HUDEP-2 (cell line): ENCODE measurements around the gene BAD.
"Not testable (repeated sequence)": the region's sequence is repeated elsewhere in the genome, so short reads cannot be mapped to it uniquely, and the experiment has no call there.

Source experiments
- DNase-seq, 76 experiments: peaks; one replicate each; lab custom pipeline; 2025; ENCODE audit not compliant: unreplicated experiment in 76 of 76; lab: John Stamatoyannopoulos, UW

The BAD gene

DNA sequence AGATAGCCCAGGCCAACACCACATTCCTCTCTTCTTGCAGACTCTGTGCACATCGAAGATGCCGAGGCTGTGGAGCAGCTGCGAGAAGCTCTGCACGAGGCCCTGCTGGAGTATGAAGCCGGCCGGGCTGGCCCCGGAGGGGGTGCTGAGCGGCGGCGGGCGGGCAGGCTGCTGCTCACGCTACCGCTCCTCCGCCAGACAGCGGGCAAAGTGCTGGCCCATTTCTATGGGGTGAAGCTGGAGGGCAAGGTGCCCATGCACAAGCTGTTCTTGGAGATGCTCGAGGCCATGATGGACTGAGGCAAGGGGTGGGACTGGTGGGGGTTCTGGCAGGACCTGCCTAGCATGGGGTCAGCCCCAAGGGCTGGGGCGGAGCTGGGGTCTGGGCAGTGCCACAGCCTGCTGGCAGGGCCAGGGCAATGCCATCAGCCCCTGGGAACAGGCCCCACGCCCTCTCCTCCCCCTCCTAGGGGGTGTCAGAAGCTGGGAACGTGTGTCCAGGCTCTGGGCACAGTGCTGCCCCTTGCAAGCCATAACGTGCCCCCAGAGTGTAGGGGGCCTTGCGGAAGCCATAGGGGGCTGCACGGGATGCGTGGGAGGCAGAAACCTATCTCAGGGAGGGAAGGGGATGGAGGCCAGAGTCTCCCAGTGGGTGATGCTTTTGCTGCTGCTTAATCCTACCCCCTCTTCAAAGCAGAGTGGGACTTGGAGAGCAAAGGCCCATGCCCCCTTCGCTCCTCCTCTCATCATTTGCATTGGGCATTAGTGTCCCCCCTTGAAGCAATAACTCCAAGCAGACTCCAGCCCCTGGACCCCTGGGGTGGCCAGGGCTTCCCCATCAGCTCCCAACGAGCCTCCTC lies 31.4 kb upstream of the BAD start:
- DNase-seq = not testable (repeated sequence)

DNA sequence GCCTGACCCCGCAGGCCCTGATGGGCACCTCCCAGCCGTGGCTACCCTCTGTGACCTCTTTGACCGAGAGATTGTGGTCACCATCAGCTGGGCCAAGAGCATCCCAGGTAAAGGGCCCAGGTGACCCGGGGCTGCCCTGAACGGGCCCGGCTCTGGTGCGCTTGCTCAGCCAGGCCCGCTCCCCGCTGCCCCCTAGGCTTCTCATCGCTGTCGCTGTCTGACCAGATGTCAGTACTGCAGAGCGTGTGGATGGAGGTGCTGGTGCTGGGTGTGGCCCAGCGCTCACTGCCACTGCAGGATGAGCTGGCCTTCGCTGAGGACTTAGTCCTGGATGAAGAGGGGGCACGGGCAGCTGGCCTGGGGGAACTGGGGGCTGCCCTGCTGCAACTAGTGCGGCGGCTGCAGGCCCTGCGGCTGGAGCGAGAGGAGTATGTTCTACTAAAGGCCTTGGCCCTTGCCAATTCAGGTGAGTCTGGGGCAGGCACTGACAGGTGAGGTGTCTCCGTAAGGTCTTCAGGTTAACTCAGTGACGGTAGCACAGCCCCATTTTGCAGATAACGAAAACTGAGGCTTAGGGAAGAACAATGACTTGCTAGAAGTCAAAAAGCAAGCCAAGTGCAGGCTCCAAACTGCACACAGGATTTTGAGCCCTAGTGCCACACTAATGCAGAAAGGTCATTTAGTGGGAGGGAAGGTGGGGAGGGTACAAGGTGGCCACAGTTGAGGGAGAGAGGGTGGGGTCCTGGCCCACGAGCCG lies 30.5 kb upstream of the BAD start:
- DNase-seq = no peak

DNA sequence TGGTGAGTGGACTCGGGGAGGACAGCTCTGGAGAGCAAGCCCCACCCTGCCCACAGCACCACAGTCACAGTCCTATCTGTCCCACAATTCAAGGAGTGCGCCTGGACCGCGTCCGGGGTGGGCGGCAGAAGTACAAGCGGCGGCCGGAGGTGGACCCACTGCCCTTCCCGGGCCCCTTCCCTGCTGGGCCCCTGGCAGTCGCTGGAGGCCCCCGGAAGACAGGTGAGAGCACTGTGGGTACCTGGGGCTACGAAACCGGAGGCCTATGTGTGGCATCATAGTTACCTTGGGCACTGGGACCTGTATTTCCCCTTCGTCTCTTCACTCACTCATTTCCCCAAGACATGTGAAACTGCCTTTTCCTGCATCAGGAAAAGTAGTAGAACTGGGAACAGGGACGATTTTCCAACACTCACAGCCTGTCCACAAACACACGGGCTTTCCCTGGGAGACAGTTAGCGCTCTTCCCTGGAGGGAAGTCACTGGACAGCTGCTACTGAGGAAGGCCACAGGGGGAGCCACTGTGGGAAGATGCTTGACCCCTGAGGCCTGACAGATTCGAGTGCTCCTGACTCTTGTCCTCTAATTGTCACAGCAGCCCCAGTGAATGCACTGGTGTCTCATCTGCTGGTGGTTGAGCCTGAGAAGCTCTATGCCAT lies 29.8 kb upstream of the BAD start:
- DNase-seq = no peak

DNA sequence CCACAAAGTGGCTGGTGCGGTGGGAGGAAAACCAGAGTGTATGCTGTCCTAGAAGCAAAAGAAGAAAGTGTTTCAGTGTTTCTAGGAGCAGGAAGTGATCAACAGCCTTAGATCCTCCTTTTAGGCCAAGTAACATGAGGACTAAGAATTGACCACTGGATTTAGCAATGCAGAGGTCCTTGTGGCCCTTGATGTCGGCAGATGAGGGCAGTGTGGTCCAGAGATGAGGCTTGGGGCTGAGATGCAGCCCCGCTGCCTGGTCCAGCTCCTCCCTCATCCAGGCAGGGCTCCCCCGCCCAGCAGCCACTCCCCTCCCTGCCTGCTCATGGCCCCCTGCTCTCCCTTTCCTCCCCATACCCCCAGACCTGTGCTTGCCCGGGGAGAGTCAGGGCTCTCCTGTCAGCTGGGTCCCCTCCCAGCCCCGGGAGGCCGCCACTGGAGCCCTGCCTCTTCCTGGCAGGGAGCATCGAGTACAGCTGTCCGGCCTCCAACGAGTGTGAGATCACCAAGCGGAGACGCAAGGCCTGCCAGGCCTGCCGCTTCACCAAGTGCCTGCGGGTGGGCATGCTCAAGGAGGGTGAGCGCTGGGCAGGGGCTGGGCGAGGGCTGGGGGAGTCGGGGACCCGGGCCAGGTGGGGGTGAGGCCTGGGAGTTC lies 29.2 kb upstream of the BAD start:
- DNase-seq = no peak

DNA sequence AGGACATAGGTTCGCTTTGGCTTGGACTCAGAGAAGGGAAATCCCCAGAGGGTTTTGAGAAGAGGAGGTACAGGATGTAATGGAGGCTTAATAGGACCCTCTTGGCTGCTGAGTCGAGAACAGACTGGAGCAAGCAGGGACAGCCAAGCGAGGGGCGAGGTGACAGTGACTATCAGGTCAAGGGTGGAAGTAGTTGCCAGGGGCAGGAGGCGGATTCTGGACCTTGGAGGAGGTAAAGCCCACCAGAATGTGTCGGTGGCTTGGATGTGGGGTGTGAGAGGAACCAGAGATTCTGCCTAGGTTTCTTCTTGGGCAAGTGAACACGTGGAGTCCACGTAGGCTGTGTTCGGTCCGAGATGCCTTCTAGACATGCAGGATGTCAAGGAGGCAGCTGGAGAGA lies 28.5 kb upstream of the BAD start:
- no peak for DNase-seq

DNA sequence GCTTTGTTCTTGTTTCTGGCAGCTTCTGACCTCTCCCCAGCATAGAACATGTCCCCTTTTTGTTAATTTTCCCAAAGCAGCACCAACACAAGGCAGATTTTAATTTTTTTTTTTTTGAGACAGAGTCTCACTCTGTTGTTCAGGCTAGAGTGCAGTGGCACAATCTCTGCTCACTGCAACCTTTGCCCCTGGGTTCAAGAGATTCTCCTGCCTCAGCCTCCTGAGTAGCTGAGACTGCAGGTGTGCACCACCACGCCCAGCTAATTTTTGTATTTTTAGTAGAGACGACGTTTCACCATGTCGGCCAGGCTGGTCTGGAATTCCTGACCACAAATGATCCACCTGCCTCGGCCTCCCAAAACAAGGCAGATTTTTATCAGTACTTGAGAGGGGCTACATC lies 23.3 kb upstream of the BAD start:
- not testable (repeated sequence) for DNase-seq

DNA sequence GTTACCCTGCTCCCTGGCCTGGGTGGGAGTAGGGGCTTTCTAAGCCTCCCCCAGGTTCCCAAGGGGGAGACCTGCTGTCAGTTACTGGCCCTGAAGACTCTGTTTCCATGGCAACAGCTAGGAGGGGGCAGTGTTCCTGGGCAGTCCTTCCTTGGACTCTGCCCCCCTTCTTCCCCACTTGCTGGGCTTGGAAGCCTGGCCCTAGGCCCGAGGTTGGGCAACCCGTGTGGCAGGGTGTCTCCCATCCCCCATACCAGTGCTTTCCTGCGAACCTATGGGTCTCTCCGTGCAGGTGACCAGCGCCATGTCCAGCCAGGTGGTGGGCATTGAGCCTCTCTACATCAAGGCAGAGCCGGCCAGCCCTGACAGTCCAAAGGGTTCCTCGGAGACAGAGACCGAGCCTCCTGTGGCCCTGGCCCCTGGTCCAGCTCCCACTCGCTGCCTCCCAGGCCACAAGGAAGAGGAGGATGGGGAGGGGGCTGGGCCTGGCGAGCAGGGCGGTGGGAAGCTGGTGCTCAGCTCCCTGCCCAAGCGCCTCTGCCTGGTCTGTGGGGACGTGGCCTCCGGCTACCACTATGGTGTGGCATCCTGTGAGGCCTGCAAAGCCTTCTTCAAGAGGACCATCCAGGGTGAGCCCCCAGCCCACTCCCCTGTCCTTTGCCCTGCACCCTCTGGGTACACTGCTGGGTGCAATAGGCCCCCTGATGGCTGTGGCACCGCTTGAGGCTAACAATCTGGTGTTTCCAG lies 22.6 kb upstream of the BAD start:
- DNase-seq = no peak

DNA sequence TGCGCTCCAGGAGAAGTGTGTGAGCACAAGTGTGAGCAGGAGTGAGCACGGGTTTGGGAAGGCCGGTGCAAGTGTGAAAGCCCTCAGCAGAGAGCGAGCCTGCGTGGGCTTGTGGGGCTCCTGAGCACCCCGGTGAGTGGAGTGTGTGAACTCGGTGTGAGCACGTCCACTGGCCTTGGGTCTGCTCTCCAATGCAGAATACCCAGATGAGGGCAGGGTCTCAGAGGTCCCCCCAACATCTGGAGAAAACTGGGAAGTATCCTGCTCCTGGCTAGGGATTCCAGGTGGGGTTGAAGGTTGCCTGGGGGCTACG lies 22.1 kb upstream of the BAD start:
- DNase-seq = peak in 1 of 76 experiments; percentile 9

DNA sequence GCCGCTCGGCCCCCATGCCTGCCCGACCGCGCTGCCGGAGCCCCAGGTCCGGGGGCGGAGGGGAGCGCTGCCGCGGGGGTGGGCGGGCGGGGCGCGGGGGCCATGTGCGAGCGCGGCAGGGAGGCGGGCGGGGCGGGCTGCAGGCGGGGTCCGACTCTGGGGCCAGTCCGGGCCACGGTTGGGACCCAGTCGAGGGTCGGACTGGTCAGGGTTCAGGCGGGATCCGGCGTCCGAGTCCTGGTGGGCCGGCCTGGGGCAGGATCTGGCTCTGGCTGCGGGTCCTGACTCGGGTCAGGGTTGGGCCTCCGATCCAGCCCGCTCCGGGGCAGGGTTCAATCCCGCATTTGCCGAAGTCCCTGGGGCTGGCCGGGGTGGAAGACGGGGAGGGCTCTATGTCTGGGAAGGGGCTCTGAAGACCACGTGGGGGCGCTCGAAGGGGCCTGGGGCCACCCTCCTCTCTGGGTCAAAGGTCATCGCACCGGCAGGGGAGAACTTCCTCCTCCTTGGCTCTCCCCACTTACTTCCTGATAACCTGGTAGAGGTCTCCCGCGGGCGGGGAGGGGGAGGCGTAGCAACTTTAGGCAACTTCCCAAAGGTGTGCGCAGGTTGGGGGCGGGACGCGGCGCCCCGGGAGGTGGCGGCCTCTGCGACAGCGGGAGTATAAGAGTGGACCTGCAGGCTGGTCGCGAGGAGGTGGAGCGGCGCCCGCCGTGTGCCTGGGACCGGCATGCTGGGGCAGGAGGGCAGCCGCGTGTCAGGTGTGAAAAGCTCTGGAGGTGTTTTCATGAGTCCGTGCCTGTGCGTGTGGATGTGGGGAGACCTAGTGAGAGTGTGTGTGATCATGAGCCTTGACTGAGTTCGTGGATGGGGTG lies 21.5 kb upstream of the BAD start:
- DNase-seq = peak in 66 of 76 experiments; percentile 19 to 81 (median 61)

DNA sequence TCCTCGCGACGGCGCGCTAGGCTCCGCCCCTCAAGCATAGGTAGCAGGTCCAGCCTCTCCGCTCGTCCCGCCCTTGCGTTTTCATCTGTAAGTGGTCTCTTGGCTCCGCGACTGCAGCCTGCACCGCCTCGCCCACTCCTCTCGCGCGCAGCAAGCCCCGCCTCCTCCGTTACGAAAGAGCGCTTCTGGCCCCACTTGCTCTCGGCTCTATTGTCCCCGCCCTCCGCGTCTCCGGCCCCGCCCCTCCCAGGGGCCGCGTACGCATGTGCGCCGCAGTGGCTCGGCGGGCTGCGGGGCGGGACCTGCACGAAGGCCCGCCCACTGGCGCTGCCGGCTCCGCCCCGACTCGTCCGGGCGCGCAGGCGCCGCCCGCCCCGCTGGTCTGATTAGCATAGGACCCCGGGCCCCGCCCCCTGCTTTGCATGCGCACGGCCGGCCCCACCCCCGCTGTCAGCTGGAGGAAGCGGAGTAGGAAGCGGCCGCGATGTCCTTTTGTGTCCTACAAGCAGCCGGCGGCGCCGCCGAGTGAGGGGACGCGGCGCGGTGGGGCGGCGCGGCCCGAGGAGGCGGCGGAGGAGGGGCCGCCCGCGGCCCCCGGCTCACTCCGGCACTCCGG lies 20.7 kb upstream of the BAD start, which contains the start of gene ESRRA:
TSS of gene ESRRA (plus strand) at position 450 of the 616 bp plus-strand sequence. CDS start 1,656 bp downstream, outside the sequence.
- DNase-seq = peak in 74 of 76 experiments; percentile 76 to 100 (median 100)

DNA sequence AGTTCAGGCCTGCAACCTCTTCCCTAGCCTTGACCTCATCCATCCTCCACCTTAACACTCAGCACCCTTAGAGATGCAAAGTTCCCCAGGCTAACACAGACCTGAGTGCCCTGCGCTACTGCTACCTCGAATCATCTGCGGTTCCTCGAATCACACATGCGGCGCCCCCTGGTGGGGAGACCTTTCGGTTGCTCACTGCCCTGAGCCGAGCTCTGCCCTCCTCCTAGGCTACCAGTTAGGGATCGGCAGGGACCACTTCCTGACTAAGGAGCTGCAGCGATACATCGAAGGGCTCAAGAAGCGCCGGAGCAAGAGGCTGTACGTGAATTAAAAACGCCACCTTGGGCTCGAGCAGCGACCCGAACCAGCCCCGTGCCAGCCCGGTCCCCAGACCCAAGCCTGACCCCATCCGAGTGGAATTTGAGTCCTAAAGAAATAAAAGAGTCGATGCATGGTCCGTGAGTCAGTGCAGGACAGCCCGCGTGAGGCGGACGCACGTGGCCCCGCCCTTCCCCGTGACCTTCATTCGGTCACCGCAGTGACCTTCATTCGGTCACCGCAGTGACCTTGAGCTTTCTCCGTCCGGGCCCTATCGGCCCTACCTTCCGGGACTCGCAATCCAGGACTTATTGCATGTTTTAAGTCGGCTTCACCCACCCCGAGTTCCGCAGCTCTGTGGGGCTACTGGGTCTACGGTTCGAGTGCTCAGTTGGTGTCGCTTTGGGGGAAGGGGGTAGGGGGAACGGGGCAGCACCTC lies 20.0 kb upstream of the BAD start:
- DNase-seq = peak in 73 of 76 experiments; percentile 31 to 94 (median 88)

DNA sequence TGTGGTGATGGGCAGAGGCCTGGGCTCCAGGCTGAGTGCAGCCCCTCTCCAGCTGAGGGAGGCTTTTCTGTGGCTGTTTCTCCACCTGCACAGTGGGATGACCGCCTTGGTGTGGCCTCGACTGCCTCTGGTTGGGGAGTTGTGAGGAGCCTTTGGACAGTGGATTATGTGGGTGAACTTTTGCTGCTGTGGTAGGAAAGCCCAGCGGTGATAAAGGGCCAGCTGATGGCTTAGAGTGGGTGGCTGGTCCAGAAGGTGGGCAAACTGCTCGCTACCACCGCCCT lies 19.5 kb upstream of the BAD start:
- DNase-seq = no peak

DNA sequence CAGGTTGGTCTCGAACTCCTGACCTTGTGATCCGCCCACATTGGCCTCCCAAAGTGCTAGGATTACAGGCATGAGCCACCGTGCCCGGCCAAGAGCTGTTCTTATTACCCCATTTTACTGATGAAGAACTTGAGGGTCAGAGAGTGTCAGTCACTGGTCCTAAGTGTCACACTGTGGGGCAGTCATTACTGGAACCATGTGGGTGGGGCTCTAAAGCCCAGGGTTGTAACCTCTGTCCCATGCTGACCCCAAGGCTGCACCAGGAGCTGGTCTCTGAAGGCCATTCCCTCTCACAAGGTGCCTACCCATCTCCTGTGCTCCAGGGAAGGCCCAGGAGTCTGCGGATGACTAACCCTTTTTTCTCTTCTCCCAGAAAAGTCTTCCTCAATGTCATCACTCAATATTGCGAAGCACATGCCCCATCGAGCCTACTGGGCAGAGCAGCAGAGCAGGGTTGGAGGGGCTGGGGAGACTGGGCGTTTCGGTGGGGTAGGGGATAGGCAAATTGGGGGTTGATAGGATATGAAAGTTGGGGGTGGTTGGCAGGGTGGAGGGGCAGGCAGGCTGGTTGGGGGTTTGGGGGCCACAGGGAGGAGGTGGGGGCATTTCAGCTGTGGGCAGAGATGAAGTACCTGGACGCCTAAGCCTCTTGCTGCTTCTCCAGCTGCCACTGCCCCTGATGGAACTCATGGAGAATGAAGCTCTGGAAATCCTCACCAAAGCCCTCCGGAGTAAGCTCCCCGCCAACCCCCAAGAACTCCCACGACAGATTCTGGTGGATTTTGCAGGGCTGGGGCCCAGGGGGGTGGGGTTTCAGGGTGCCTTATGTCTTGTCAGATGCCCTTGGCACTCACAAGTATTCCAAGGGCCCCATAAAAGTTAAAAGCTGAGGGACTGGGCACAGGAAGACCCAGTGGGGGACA lies 18.9 kb upstream of the BAD start:
- no peak for DNase-seq

DNA sequence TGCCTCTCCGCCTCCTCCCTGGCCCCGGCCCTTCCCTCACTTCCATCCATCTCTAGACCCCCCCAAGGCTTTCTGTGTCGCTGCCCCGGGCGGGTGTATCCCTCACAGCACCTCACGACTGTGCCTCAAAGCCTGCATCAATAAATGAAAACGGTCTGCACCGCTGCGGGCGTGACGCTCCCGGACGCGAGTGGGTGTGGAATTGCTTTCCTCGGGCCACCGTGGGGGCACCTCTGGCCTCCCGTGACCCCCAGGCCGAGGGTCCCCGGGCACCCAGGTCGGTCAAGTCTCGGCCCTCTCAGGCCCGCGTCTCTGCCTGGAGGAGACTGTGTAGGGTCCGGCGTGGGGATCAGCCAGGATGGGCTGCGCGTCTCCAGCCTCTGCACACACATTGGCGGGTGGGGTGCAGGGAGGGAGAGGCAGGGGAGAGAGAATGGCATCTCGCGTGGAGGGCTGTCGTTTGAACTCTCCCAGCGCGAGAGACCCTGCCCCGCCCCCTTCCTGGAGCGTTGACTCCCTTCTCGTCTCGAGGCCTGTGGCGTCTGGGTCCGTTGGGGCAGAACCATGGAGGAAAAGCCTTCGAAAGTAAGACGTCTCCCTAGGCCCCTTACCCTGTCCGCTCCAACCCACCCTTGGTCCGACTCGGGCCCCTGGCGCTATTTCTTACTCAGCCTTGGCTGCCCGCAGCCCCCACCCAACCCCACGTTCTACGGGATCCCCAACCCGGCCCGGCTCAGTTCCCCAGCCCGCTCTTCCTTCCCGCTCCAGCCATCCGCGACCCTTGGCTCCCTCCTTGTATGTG lies 15.6 kb upstream of the BAD start, which contains the start of gene CATSPERZ:
TSS of gene CATSPERZ (plus strand) at position 512 of the 802 bp plus-strand sequence. CDS start at position 565, 53 bp downstream.
- no peak for DNase-seq

DNA sequence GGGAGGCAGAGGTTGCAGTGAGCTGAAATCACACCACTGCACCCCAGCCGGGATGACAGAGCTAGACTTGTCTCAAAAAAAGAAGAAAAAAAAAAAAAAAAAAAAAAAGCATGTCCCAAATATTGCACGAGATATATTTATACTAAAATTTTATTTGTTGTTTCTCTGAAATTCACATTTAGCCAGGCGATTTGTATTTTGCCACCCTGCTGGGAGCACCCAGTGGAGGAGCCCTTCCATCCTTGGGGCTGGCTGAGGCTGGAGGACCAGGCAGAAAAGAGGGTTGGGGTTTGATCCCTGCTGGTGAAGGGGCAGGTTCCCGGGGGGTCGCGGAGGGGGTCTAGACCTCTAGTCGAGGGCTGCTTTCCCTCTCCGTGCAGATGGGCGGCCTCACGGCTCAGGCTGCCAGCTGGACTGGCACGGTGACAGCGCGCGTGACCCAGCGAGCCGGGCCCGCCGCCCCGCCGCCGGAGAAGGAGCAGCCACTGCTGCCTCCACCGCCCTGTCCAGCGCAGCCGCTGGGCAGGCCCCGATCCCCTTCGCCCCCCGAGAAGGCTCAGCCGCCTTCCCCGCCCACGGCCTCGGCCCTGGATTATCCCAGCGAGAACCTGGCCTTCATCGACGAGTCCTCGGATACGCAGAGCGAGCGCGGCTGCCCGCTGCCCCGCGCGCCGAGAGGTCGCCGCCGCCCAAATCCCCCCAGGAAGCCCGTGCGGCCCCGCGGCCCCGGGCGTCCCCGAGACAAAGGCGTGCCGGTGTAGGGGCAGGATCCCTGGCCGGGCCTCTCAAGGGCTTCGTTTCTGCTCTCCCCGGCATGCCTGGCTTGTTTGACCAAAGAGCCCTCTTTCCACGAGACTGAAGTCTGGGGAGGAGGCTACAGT lies 14.7 kb upstream of the BAD start:
- peak in 40 of 76 experiments; percentile 1 to 55 (median 28) for DNase-seq
